Neutrophil (primary cell): ENCODE data around the gene WWP2.

ENCODE experiments used
- H3K27ac ChIP-seq: fragments of 200-600 bp; sonication (generic); 2 replicates; pipeline ENCODE4 v1.5.1; 2016; ENCODE audit warnings: mild to moderate bottlenecking, moderate library complexity
- H3K27me3 ChIP-seq: fragments of 200-600 bp; sonication (generic); 2 replicates; pipeline ENCODE4 v1.6.0; 2016; ENCODE audit warnings: mild to moderate bottlenecking
- H3K36me3 ChIP-seq: fragments of 200-600 bp; sonication (generic); 2 replicates; pipeline ENCODE4 v1.5.1; 2017
- H3K4me1 ChIP-seq, 2 experiments: fragments of 200-600 bp in 1 of 2; sonication (generic) in 1 of 2; 1 replicate in 1 of 2; 2 replicates in 1 of 2; pipeline versions ENCODE4 v1.5.1 to v1.6.1; 2013 to 2016; ENCODE audit warnings: low read depth in 1 of 2, low read length in 1 of 2, mild to moderate bottlenecking in 1 of 2, moderate library complexity in 1 of 2; ENCODE audit not compliant: control insufficient read depth in 1 of 2, insufficient read depth in 1 of 2
- H3K4me3 ChIP-seq, 2 experiments: fragments of 200-600 bp in 1 of 2; sonication (generic) in 1 of 2; 1 replicate in 1 of 2; 2 replicates in 1 of 2; pipeline ENCODE4 v1.5.1; 2013 to 2016; ENCODE audit warnings: low read depth in 1 of 2, low read length in 1 of 2, mild to moderate bottlenecking in 1 of 2, moderate library complexity in 1 of 2
- H3K9me3 ChIP-seq: fragments of 200-600 bp; sonication (generic); 2 replicates; pipeline ENCODE4 v1.5.1; 2016
- CTCF ChIP-seq: fragments of 200-600 bp; sonication (generic); IDR thresholded peaks from 2 replicates; pipeline ENCODE4 v1.5.1; 2016; ENCODE audit warnings: antibody characterized with exemption

Gene WWP2

GRCh38 chr16:69858191-69859104 lies 96.3 kb downstream of the WWP2 start:
- Histone ChIP-seq H3K9me3 (no peaks in the 10 kb centered on the region), H3K4me1 (peaks cover 0 to 5% of the 10 kb centered on the region in 2 experiments), H3K27me3 (no peaks in the 10 kb centered on the region), H3K27ac (no peak overlapping the region), H3K4me3 (no peak overlapping the region), H3K36me3 (peaks cover 51% of the 10 kb centered on the region)
- no peak for TF ChIP-seq CTCF

- TF ChIP-seq CTCF: no peak
- Histone ChIP-seq H3K36me3 (peaks cover 51% of the 10 kb centered on the region), H3K9me3 (no peaks in the 10 kb centered on the region), H3K4me3 (no peak overlapping the region), H3K27ac (no peak overlapping the region), H3K4me1 (peaks cover 0 to 5% of the 10 kb centered on the region in 2 experiments), H3K27me3 (no peaks in the 10 kb centered on the region)
Measured at GRCh38 chr16:69859105-69859989, 97.2 kb downstream of the WWP2 start.

- peaks cover 0 to 4% of the 10 kb centered on the region in 2 experiments for H3K4me1 ChIP-seq
- H3K36me3 ChIP-seq: peaks cover 53% of the 10 kb centered on the region
- TF ChIP-seq CTCF: no peak
Measured at GRCh38 chr16:69860233-69861231, 98.4 kb downstream of the WWP2 start.

GRCh38 chr16:69861292-69862030 lies 99.3 kb downstream of the WWP2 start:
- Histone ChIP-seq H3K27me3 (no peaks in the 10 kb centered on the region), H3K4me3 (no peak overlapping the region), H3K36me3 (peaks cover 53% of the 10 kb centered on the region), H3K9me3 (no peaks in the 10 kb centered on the region), H3K27ac (no peak overlapping the region), H3K4me1 (peaks cover 6% of the 10 kb centered on the region in 2 experiments)
- TF ChIP-seq CTCF: no peak

More at GRCh38 chr16:69860233-69861231, 98.4 kb downstream of the WWP2 start:
- Histone ChIP-seq H3K4me3 (no peak overlapping the region), H3K9me3 (no peaks in the 10 kb centered on the region), H3K27ac (no peak overlapping the region), H3K27me3 (no peaks in the 10 kb centered on the region)
